Stromal cell of bone marrow (primary cell): ENCODE results near the gene ANAPC4.

Experiments
- DNase-seq: peaks from one replicate; pipeline ENCODE4 v3.0.0-alpha.2; 2012; ENCODE audit warnings: low read depth

The ANAPC4 gene

DNA sequence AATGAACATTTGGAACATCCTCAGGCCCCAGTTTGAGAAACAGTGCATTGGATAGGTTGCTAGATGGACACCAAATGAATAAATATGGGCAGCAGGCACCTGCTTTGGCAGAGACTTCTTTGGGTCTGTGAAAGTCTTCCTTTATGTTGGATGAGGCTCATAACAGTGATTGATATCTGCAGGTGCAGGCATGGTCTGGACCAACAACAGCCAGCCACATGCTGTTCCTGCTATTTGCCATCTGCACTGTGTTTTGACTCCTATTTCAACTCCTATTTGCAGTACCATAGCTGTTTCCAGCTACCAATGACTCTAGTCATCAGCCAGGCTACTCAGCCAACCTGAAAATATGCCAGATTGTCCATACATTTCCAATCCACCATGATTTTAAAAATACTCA, 60.9 kb downstream of the ANAPC4 start:
- DNase-seq, result no peak

- DNase-seq, result peak; percentile 56
Measured at GRCh38 chr4:25439918-25440477, 62.9 kb downstream of the ANAPC4 start.

GRCh38 chr4:25440478-25441030, 63.5 kb downstream of the ANAPC4 start:
- DNase-seq, result no peak

- DNase-seq, result no peak
Measured at GRCh38 chr4:25441519-25442117, 64.6 kb downstream of the ANAPC4 start.

DNA sequence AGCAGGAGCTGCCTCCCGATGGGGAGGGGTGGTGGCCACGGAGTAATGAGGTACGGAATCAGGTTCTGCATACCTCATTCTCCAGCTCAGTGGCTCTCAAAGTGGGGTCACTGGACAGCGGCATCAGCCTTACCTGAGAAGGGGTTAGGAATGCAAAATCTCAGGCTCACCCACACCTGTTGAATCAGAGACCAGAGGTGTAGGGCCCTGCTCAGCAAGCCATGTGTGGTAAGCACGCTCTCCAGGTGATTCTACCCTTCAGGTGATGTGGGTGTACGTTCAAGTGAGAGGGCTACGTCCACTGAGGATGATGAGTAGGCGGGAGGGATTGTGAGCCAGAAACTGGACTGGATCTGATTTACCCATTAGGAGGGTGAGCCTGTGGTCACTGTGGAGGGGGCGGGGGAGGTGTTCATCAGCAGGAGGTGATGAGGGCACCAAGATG, 65.8 kb downstream of the ANAPC4 start:
- no peak for DNase-seq

- DNase-seq, result no peak
Measured at GRCh38 chr4:25443851-25444250, 66.8 kb downstream of the ANAPC4 start.

DNA sequence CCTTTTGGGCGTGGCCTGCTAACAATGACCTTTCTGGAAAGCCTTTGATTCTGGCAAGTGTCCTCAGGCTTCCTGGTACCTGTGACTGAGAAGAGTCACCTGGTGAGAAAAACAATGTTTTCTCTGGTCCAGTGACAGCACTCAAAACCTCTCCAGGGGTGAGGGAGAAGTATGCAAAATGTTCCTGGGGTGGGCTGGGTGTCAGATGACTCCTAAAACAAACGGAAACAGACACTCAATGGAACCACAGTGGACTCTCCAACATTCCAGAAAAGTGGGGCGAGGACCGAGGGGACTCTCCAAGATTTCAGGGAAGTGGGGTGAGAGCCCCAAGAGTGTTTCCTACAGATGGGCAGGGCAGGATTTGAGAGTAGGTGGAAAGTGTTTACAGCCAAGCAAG, 69.5 kb downstream of the ANAPC4 start:
- no peak for DNase-seq

GRCh38 chr4:25448379-25449109, 71.5 kb downstream of the ANAPC4 start:
- no peak for DNase-seq

DNA sequence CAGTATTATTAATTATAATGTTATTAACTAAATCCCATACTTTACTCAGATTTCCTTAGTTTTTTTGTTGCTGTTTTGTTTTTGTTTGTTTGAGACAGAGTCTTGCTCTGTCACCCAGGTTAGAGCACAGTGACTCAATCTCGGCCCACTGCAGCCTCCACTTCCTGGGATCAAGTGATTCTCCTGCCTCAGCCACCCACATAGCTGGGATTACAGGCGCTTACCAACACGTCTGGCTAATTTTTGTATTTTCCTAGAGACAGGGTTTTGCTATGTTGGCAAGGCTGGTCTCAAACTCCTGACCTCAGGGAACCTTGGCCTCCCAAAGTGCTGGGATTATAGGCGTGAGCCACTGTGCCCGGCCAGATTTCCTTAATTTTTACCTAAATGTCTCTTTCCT, 72.2 kb downstream of the ANAPC4 start:
- DNase-seq, result no peak

GRCh38 chr4:25449688-25450087, 72.6 kb downstream of the ANAPC4 start:
- no peak for DNase-seq

- DNase-seq, result no peak
Measured at GRCh38 chr4:25450491-25450901, 73.4 kb downstream of the ANAPC4 start.

DNA sequence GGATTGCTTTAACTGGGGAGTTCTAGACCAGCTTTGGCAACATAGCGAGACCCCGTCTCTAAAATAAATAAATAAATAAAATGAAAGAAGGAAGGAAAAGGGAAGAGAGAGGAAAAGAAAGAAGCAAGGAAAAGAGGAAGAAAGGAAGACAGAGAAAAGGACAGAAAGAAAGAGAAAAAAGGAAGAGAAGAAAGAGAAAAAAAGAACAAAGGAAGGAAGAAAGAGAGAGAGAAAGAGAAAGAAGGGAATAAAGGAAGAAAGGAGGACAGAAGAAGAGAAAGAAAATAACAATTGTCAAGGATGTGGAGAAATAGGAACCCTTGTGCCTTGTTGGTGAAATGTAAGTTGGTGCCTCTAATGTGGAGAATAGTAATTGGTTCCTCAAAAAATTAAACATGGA, 74.6 kb downstream of the ANAPC4 start:
- DNase-seq, result no peak

DNA sequence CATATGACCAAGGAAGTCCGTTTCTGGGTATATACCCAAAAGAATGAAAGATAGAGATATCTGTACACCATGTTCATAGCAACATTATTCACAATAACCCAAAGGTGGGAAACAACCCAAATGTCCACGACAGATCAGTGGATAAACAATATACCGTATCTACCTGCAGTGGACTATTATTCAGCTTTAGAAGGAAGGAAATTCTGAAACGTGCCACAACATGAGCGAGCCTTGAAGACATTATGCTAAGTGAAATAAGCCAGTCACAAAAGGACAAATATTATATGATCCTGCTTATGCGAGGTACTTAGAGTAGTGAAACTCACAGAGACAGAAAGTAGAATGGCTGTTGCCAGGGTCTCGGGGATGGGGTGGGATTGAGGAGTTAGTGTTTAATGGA, 75.0 kb downstream of the ANAPC4 start:
- DNase-seq, result no peak

- no peak for DNase-seq
Measured at GRCh38 chr4:25454476-25454875, 77.4 kb downstream of the ANAPC4 start.

GRCh38 chr4:25457053-25457715, 80.1 kb downstream of the ANAPC4 start:
- no peak for DNase-seq

- DNase-seq, result peak; percentile 25
Measured at GRCh38 chr4:25466966-25467697, 90.1 kb downstream of the ANAPC4 start.

DNA sequence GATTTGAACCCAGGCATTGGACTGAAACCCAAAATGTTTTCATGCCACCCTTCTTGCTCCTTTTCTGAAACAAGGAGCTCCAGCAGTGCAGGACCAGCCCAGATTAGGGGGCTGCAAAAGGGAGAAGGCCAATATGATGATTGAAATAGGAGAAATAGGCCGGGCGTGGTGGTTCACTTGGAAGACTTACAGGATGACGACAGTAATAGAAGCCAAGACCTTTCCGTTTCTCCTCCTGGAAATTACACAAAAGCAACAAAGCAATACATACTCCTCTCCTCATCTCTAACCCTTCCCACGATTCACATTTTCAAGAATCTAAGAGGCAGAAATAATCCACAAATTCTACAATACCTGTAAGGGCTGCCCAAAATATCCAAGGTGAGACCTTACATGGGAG, 90.8 kb downstream of the ANAPC4 start:
- DNase-seq, result no peak
